Erythroblast (primary cell): ENCODE measurements around the gene SIPA1L3.

Experiments used
- DNase-seq, 2 experiments: peaks; one replicate each; lab custom pipeline; 2025; lab: John Stamatoyannopoulos, UW
- GATA1 ChIP-seq: IDR thresholded peaks from 2 replicates; pipeline ENCODE4 v1.6.1; 2011; ENCODE audit warnings: low read depth, mild to moderate bottlenecking, control low read depth, low read length, moderate library complexity
- POLR2A ChIP-seq: IDR thresholded peaks from 2 replicates; pipeline ENCODE4 v1.6.1; 2011; ENCODE audit warnings: mild to moderate bottlenecking, low read length

SIPA1L3 gene

GRCh38 chr19:38042132-38042531 lies 135.1 kb downstream of the SIPA1L3 start:
- no peak for TF ChIP-seq GATA1
- TF ChIP-seq POLR2A: no peak
- no peak for DNase-seq

- no peak for TF ChIP-seq GATA1
- no peak for DNase-seq
Measured at GRCh38 chr19:38043649-38044144, 136.7 kb downstream of the SIPA1L3 start.

GRCh38 chr19:38044267-38045111 lies 137.5 kb downstream of the SIPA1L3 start:
- no peak for DNase-seq
- TF ChIP-seq POLR2A: no peak
- no peak for TF ChIP-seq GATA1

GRCh38 chr19:38045554-38046253 lies 138.7 kb downstream of the SIPA1L3 start:
- DNase-seq: no peak
- no peak for TF ChIP-seq GATA1
- no peak for TF ChIP-seq POLR2A

- TF ChIP-seq POLR2A (no peak), GATA1 (no peak)
- no peak for DNase-seq
Measured at GRCh38 chr19:38046254-38047048, 139.4 kb downstream of the SIPA1L3 start.

- no peak for DNase-seq
- TF ChIP-seq POLR2A (no peak), GATA1 (no peak)
Measured at GRCh38 chr19:38047049-38047438, 140.0 kb downstream of the SIPA1L3 start.

- no peak for DNase-seq
- TF ChIP-seq POLR2A (no peak), GATA1 (no peak)
Measured at GRCh38 chr19:38047641-38048040, 140.6 kb downstream of the SIPA1L3 start.

GRCh38 chr19:38049105-38049649 lies 142.2 kb downstream of the SIPA1L3 start:
- DNase-seq: no peak
- TF ChIP-seq GATA1 (no peak), POLR2A (no peak)

GRCh38 chr19:38055010-38055409 lies 148.0 kb downstream of the SIPA1L3 start:
- TF ChIP-seq GATA1: no peak
- TF ChIP-seq POLR2A: no peak
- no peak for DNase-seq

- no peak for DNase-seq
- TF ChIP-seq POLR2A: no peak
- no peak for TF ChIP-seq GATA1
Measured at GRCh38 chr19:38055655-38056521, 148.9 kb downstream of the SIPA1L3 start.

GRCh38 chr19:38056646-38057045 lies 149.6 kb downstream of the SIPA1L3 start:
- no peak for DNase-seq
- no peak for TF ChIP-seq POLR2A
- no peak for TF ChIP-seq GATA1

GRCh38 chr19:38057959-38058690 lies 151.1 kb downstream of the SIPA1L3 start:
- TF ChIP-seq POLR2A (no peak), GATA1 (no peak)
- no peak for DNase-seq

- TF ChIP-seq POLR2A (no peak), GATA1 (no peak)
- DNase-seq: no peak
Measured at GRCh38 chr19:38059897-38060296, 152.9 kb downstream of the SIPA1L3 start.
